Measurements from ENCODE around the gene ACBD4. TPM values are rescaled to one million over a fixed set of nuclear protein-coding genes. Genes with fewer than 3 reads are reported as not detected.

The ACBD4 gene
- polyA plus RNA-seq, 1 experiment, result 4.0 TPM

DNA sequence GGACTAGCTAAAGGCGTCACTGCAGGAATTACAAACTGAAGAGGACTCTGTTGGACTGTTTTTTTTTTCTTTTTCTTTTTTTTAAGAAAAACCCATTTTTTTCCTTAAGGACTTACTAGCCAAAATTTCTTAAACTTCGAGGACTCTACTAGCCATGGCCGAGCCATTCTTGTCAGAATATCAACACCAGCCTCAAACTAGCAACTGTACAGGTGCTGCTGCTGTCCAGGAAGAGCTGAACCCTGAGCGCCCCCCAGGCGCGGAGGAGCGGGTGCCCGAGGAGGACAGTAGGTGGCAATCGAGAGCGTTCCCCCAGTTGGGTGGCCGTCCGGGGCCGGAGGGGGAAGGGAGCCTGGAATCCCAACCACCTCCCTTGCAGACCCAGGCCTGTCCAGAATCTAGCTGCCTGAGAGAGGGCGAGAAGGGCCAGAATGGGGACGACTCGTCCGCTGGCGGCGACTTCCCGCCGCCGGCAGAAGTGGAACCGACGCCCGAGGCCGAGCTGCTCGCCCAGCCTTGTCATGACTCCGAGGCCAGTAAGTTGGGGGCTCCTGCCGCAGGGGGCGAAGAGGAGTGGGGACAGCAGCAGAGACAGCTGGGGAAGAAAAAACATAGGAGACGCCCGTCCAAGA, 13.7 kb downstream of the ACBD4 start:
- H3K4me3 ChIP-seq (ENCODE audit: low read depth, low read length), result peak overlapping the region; percentile 96
- peak overlapping the region; percentile 57 for H3K27ac ChIP-seq (ENCODE audit: low read depth, low read length)
- no peaks in the 10 kb centered on the region; the same call in 1 of the 2 replicates for H3K9me3 ChIP-seq (ENCODE audit: control insufficient read depth, insufficient read depth, low read length)
- ChIA-PET CTCF (interaction anchor here (0.6 to 7.3 kb wide), 21 partner anchors 11 to 283 kb away, joined by 3 to 181 read pairs (median 4); partner anchors contain the start of genes ACBD4, HEXIM2, NMT1 and PLCD3), POLR2A (interaction anchor here (0.6 to 7.4 kb wide), 43 partner anchors 9 to 250 kb away, joined by 3 to 399 read pairs (median 6); partner anchors contain the start of genes ACBD4, C1QL1, EFTUD2 and HEXIM2)
- H3K27me3 ChIP-seq (ENCODE audit: control insufficient read depth, insufficient read depth, low read length), result no peaks in the 10 kb centered on the region
- TF ChIP-seq, protein P1, sequence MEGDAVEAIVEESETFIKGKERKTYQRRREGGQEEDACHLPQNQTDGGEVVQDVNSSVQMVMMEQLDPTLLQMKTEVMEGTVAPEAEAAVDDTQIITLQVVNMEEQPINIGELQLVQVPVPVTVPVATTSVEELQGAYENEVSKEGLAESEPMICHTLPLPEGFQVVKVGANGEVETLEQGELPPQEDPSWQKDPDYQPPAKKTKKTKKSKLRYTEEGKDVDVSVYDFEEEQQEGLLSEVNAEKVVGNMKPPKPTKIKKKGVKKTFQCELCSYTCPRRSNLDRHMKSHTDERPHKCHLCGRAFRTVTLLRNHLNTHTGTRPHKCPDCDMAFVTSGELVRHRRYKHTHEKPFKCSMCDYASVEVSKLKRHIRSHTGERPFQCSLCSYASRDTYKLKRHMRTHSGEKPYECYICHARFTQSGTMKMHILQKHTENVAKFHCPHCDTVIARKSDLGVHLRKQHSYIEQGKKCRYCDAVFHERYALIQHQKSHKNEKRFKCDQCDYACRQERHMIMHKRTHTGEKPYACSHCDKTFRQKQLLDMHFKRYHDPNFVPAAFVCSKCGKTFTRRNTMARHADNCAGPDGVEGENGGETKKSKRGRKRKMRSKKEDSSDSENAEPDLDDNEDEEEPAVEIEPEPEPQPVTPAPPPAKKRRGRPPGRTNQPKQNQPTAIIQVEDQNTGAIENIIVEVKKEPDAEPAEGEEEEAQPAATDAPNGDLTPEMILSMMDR (IDR thresholded peaks at IDR 0.05; ENCODE audit: low read depth, low read length), result peak; percentile 84
- DNase-seq (ENCODE audit: low read depth, low spot score), result no peak

DNA sequence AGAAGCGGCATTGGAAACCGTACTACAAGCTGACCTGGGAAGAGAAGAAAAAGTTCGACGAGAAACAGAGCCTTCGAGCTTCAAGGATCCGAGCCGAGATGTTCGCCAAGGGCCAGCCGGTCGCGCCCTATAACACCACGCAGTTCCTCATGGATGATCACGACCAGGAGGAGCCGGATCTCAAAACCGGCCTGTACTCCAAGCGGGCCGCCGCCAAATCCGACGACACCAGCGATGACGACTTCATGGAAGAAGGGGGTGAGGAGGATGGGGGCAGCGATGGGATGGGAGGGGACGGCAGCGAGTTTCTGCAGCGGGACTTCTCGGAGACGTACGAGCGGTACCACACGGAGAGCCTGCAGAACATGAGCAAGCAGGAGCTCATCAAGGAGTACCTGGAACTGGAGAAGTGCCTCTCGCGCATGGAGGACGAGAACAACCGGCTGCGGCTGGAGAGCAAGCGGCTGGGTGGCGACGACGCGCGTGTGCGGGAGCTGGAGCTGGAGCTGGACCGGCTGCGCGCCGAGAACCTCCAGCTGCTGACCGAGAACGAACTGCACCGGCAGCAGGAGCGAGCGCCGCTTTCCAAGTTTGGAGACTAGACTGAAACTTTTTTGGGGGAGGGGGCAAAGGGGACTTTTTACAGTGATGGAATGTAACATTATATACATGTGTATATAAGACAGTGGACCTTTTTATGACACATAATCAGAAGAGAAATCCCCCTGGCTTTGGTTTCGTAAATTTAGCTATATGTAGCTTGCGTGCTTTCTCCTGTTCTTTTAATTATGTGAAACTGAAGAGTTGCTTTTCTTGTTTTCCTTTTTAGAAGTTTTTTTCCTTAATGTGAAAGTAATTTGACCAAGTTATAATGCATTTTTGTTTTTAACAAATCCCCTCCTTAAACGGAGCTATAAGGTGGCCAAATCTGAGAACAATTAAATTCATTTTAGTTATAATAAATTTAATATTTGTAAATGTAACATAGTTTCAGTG, 14.5 kb downstream of the ACBD4 start:
- Histone ChIP-seq H3K9me3 (ENCODE audit: control insufficient read depth, insufficient read depth, low read length) (no peaks in the 10 kb centered on the region; the same call in 1 of the 2 replicates), H3K27ac (ENCODE audit: low read depth, low read length) (peak overlapping the region; percentile 57), H3K4me3 (ENCODE audit: low read depth, low read length) (peak overlapping the region; percentile 96), H3K27me3 (ENCODE audit: control insufficient read depth, insufficient read depth, low read length) (no peaks in the 10 kb centered on the region)
- POLR2A ChIA-PET, result interaction anchor here (0.6 to 7.4 kb wide), 17 partner anchors 10 to 249 kb away, joined by 3 to 399 read pairs (median 13); partner anchors contain the start of genes ACBD4, C1QL1, HEXIM2 and NMT1
- no peak for DNase-seq (ENCODE audit: low read depth, low spot score)
- CTCF ChIA-PET, result interaction anchor here (0.6 to 7.3 kb wide), 15 partner anchors 10 to 284 kb away, joined by 3 to 181 read pairs (median 4); partner anchors contain the start of genes ACBD4, HEXIM2, NMT1 and PLCD3
- TF ChIP-seq, protein P1 (IDR thresholded peaks at IDR 0.05; ENCODE audit: low read depth, low read length), result no peak

DNA sequence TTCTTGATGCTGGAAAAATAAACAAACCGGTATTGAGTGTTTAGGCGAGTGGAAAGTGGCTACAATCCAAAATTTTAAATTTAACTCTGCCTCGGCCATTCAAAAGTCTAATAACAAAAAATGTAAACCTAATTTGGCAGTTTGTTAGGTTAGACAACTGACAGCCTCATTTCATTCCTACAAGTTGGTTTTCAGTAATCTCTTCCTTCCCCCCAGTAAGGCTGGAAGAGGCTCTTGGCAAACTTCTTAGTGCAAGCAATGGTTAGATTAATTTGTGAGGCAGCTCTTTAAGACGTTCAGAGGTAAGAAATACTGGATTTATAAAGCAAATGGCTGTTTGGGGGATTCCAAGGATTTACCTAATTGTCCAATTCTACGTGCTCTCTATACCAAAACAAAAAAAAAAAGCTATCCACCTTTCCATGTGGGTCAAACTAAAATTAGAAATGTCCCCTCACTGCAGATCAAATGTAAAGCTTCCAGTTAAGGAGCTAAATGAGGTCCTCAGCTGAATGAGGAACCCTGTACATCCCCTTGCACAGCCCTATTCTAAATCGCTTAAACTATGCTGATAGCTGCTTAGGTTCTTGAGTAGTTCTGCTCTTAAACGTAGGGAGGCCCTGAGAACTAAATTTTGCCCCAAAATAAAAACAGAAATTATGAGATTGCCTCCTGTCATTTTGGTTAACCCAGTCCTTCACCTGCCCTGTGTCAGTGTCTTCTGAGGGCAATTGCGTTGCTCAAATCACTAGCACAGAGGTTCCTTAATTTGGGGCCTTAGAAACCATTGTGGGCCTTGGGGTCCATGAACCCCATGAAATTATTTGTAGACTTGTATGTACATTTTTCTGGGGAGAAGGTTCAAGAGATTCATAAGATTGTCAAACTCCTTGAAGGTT, 15.7 kb downstream of the ACBD4 start:
- CTCF ChIA-PET, result interaction anchor here (0.5 to 7.3 kb wide), 16 partner anchors 9 to 234 kb away, joined by 3 to 181 read pairs (median 5); partner anchors contain the start of genes ACBD4, HEXIM2 and PLCD3
- TF ChIP-seq, protein P1 (IDR thresholded peaks at IDR 0.05; ENCODE audit: low read depth, low read length), result no peak
- H3K27ac ChIP-seq (ENCODE audit: low read depth, low read length), result peak overlapping the region; percentile 57

DNA sequence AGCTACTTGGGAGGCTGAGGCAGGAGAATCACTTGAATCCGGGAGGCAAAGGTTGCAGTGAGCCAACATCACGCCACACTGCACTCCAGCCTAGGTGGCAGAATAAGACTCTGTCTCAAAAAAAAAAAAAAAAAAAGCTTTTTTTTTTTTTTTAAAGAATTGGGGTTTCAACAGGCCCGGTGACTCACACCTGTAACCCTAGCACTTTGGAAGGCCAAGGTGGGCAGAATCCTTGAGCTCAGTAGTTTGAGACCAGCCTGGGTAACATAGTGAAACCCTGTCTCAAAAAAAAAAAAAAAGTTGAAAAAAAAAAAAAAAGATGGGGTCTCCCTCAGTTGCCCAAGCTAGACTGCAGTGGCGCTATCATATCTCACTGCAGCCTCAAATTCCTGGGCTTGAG, 19.5 kb downstream of the ACBD4 start:
- TF ChIP-seq, protein P1 (IDR thresholded peaks at IDR 0.05; ENCODE audit: low read depth, low read length), result no peak
- ChIA-PET POLR2A (interaction anchor here (0.6 to 1.0 kb wide), 4 partner anchors 11 to 59 kb away, joined by 3 to 8 read pairs (median 6); partner anchors contain the start of gene ACBD4), CTCF (interaction anchor here (0.6 to 4.9 kb wide), 3 partner anchors 19 to 43 kb away, joined by 3 to 69 read pairs (median 24); partner anchors contain the start of genes ACBD4 and PLCD3)
- Histone ChIP-seq H3K9me3 (ENCODE audit: control insufficient read depth, insufficient read depth, low read length) (no peaks in the 10 kb centered on the region), H3K27me3 (ENCODE audit: control insufficient read depth, insufficient read depth, low read length) (no peaks in the 10 kb centered on the region), H3K27ac (ENCODE audit: low read depth, low read length) (no peak overlapping the region), H3K4me3 (ENCODE audit: low read depth, low read length) (no peak overlapping the region)
- no peak for DNase-seq (ENCODE audit: low read depth, low spot score)

More for the DNA sequence above, 15.7 kb downstream of the ACBD4 start:
- H3K9me3 ChIP-seq (ENCODE audit: control insufficient read depth, insufficient read depth, low read length), result no peaks in the 10 kb centered on the region; the same call in 1 of the 2 replicates
- POLR2A ChIA-PET, result interaction anchor here (0.6 to 7.4 kb wide), 8 partner anchors 8 to 222 kb away, joined by 3 to 399 read pairs (median 14); partner anchors contain the start of gene HEXIM2
- H3K27me3 ChIP-seq (ENCODE audit: control insufficient read depth, insufficient read depth, low read length), result no peaks in the 10 kb centered on the region
- no peak for DNase-seq (ENCODE audit: low read depth, low spot score)
- H3K4me3 ChIP-seq (ENCODE audit: low read depth, low read length), result peak overlapping the region; percentile 96

All from AG04450 (cell line).